IMR-90 (cell line): ENCODE results near the gene LIN52. TPM values are rescaled to one million over a fixed set of nuclear protein-coding genes. Genes with fewer than 3 reads are reported as not detected.

Experiments
- ATAC-seq: fragments of 200-7000 bp; cut with Tn5 transposase; 2 replicates; pipeline ENCODE4 v1.9.1; 2020; ENCODE audit warnings: low read depth, mild to moderate bottlenecking, moderate library complexity
- BruUV-seq: library from RNA; stranded (reverse); fragments of 400-500 nt; replicated peaks from 2 replicates; lab custom pipeline; 2021; lab: Mats Ljungman, UMichigan
- CTCF ChIA-PET: fragments of 300-600 bp; formaldehyde crosslinking; extraction: SDS; loops from one replicate; lab custom pipeline; 2021; ENCODE audit warnings: antibody characterized with exemption; lab: Yijun Ruan, JAX
- POLR2A ChIA-PET: fragments of 300-600 bp; sonication (Branson Sonifier 250); formaldehyde crosslinking; loops from one replicate; lab custom pipeline; 2022; ENCODE audit warnings: antibody characterized with exemption; ENCODE audit not compliant: unreplicated experiment; lab: Charles Lee
- DNase-seq: peaks from one replicate; pipeline ENCODE4 v3.0.0; 2013
- H2AFZ ChIP-seq: replicated peaks from 2 replicates; pipeline ENCODE3; 2013; ENCODE audit warnings: low read length, mild to moderate bottlenecking; ENCODE audit not compliant: poor library complexity
- H2AK5ac ChIP-seq: 2 replicates; pipeline ENCODE4 v1.6.1; 2013; ENCODE audit warnings: low read depth, low read length, inconsistent platforms
- H2AK9ac ChIP-seq: replicated peaks from 2 replicates; pipeline ENCODE3; 2013; ENCODE audit warnings: mild to moderate bottlenecking, low read depth, low read length, moderate library complexity; ENCODE audit not compliant: poor library complexity
- H2BK120ac ChIP-seq: 2 replicates; pipeline ENCODE4 v1.6.1; 2013; ENCODE audit warnings: low read depth, low read length, inconsistent platforms
- H2BK15ac ChIP-seq: 3 replicates; pipeline ENCODE4 v1.6.1; 2013; ENCODE audit warnings: low read depth, low read length, inconsistent platforms
- H2BK20ac ChIP-seq: 2 replicates; pipeline ENCODE4 v1.6.1; 2013; ENCODE audit warnings: low read depth, mild to moderate bottlenecking, inconsistent platforms, low read length, moderate library complexity
- H2BK5ac ChIP-seq: 2 replicates; pipeline ENCODE4 v1.6.1; 2013; ENCODE audit warnings: mild to moderate bottlenecking, low read depth, low read length, inconsistent platforms; ENCODE audit not compliant: poor library complexity, severe bottlenecking
- H3K14ac ChIP-seq: replicated peaks from 2 replicates; pipeline ENCODE4 v1.6.1; 2013; ENCODE audit warnings: low read depth, low read length, inconsistent platforms
- H3K18ac ChIP-seq: 2 replicates; pipeline ENCODE4 v1.6.1; 2013; ENCODE audit warnings: low read depth, low read length, control low read depth
- H3K23ac ChIP-seq: 2 replicates; pipeline ENCODE4 v1.6.1; 2013; ENCODE audit warnings: low read depth, low read length, inconsistent platforms
- H3K27ac ChIP-seq: 2 replicates; pipeline ENCODE4 v1.5.1; 2013; ENCODE audit warnings: mild to moderate bottlenecking, control low read depth, low read length; ENCODE audit not compliant: insufficient read depth
- H3K27me3 ChIP-seq: 2 replicates; pipeline ENCODE4 v1.6.1; 2013; ENCODE audit warnings: low read length; ENCODE audit not compliant: control insufficient read depth, insufficient read depth
- H3K36me3 ChIP-seq: 2 replicates; pipeline ENCODE4 v1.6.1; 2013; ENCODE audit warnings: low read length, mixed read lengths; ENCODE audit not compliant: control insufficient read depth, insufficient read depth
- H3K4ac ChIP-seq: 2 replicates; pipeline ENCODE4 v1.6.1; 2013; ENCODE audit warnings: low read depth, low read length, inconsistent platforms
- H3K4me1 ChIP-seq: 2 replicates; pipeline ENCODE4 v1.6.1; 2013; ENCODE audit warnings: low read length, mixed read lengths; ENCODE audit not compliant: control insufficient read depth, insufficient read depth
- H3K4me2 ChIP-seq: 2 replicates; pipeline ENCODE4 v1.6.1; 2013; ENCODE audit warnings: low read depth, mild to moderate bottlenecking, control low read depth, low read length, moderate library complexity
- H3K4me3 ChIP-seq: 2 replicates; pipeline ENCODE4 v1.5.1; 2013; ENCODE audit warnings: low read depth, mild to moderate bottlenecking, control low read depth, low read length, moderate library complexity; ENCODE audit not compliant: insufficient read depth
- H3K56ac ChIP-seq: 2 replicates; pipeline ENCODE4 v1.6.1; 2013; ENCODE audit warnings: low read length, inconsistent platforms; ENCODE audit not compliant: insufficient read depth; ENCODE audit errors: extremely low read depth
- H3K79me1 ChIP-seq, 2 experiments: 2 replicates each; pipeline ENCODE4 v1.6.1; 2013; ENCODE audit warnings: low read length in 2 of 2, inconsistent platforms in 1 of 2, low read depth in 1 of 2
- H3K9ac ChIP-seq: 2 replicates; pipeline ENCODE4 v1.6.1; 2013; ENCODE audit warnings: low read depth, low read length, control low read depth
- H3K9me1 ChIP-seq: 2 replicates; pipeline ENCODE4 v1.6.1; 2013; ENCODE audit warnings: low read length, inconsistent platforms; ENCODE audit not compliant: insufficient read depth
- H3K9me3 ChIP-seq: 2 replicates; pipeline ENCODE4 v1.6.1; 2013; ENCODE audit warnings: low read length; ENCODE audit not compliant: control insufficient read depth, insufficient read depth
- H4K20me1 ChIP-seq: 2 replicates; pipeline ENCODE4 v1.6.1; 2013; ENCODE audit warnings: low read length, inconsistent platforms; ENCODE audit not compliant: insufficient read depth
- H4K5ac ChIP-seq: 2 replicates; pipeline ENCODE4 v1.6.1; 2013; ENCODE audit warnings: mild to moderate bottlenecking, low read depth, low read length, control low read depth
- H4K8ac ChIP-seq, 2 experiments: 2 replicates each; pipeline ENCODE4 v1.6.1; 2013; ENCODE audit warnings: low read depth in 2 of 2, low read length in 2 of 2, control low read depth in 1 of 2, inconsistent platforms in 1 of 2
- H4K91ac ChIP-seq: 2 replicates; pipeline ENCODE4 v1.6.1; 2013; ENCODE audit warnings: low read depth, low read length, inconsistent platforms; ENCODE audit not compliant: insufficient read depth
- BHLHE40 ChIP-seq: fragments of 150-350 bp; IDR thresholded peaks from 2 replicates; pipeline ENCODE4 v1.6.1; 2016; ENCODE audit warnings: mild to moderate bottlenecking, low read depth, low read length
- CEBPB ChIP-seq: IDR thresholded peaks from 2 replicates; pipeline ENCODE4 v1.6.1; 2012; ENCODE audit warnings: low read depth, low read length, improper control_type of control experiment
- CHD1 ChIP-seq: IDR thresholded peaks from 2 replicates; pipeline ENCODE4 v1.6.1; 2012; ENCODE audit warnings: low read depth, low read length, improper control_type of control experiment
- CTCF ChIP-seq: conservative IDR thresholded peaks from 2 replicates; pipeline ENCODE4 v1.5.1; 2012; ENCODE audit warnings: mild to moderate bottlenecking, low read depth, low read length, improper control_type of control experiment
- ELK1 ChIP-seq: fragments of 150-350 bp; IDR thresholded peaks from 2 replicates; pipeline ENCODE4 v1.6.1; 2016; ENCODE audit warnings: low read depth, mild to moderate bottlenecking, low read length, moderate library complexity, borderline replicate concordance
- FOS ChIP-seq: fragments of 150-350 bp; IDR thresholded peaks from 2 replicates; pipeline ENCODE4 v1.6.1; 2016; ENCODE audit warnings: low read depth, low read length
- MAFK ChIP-seq: IDR thresholded peaks from 2 replicates; pipeline ENCODE4 v1.6.1; 2012; ENCODE audit warnings: low read depth, low read length, improper control_type of control experiment
- MAZ ChIP-seq: IDR thresholded peaks from 2 replicates; pipeline ENCODE4 v1.6.1; 2012; ENCODE audit warnings: low read depth, mild to moderate bottlenecking, low read length, improper control_type of control experiment, moderate library complexity, borderline replicate concordance
- NFE2L2 ChIP-seq: fragments of 150-350 bp; IDR thresholded peaks from 2 replicates; pipeline ENCODE4 v1.6.1; 2016; ENCODE audit warnings: low read depth, mild to moderate bottlenecking, low read length
- RCOR1 ChIP-seq: IDR thresholded peaks from 2 replicates; pipeline ENCODE4 v1.6.1; 2012; ENCODE audit warnings: mild to moderate bottlenecking, low read length, improper control_type of control experiment; ENCODE audit not compliant: insufficient replicate concordance
- RFX5 ChIP-seq: IDR thresholded peaks from 2 replicates; pipeline ENCODE4 v1.8.0; 2012; ENCODE audit warnings: low read depth, mild to moderate bottlenecking, low read length, moderate library complexity
- SMC3 ChIP-seq: fragments of 150-350 bp; IDR thresholded peaks from 2 replicates; pipeline ENCODE4 v1.6.1; 2016; ENCODE audit warnings: low read depth, mild to moderate bottlenecking, antibody characterized with exemption, low read length, moderate library complexity
- WGBS, 2 experiments: methylation state at CpG; one replicate each; pipeline versions ENCODE4 v1.1.5 to v1.1.7; 2013; ENCODE audit warnings: missing lambda C conversion rate in 2 of 2; ENCODE audit not compliant: insufficient read length in 1 of 2; ENCODE audit errors: extremely low coverage in 2 of 2; 5-methylcytosine and 5-hydroxymethylcytosine counted together
- dilution Hi-C: fragments of 300-500 bp; cut with HindIII; formaldehyde crosslinking; loops from one replicate; pipeline ENCODE4 v1.14.3; 2018; ENCODE audit warnings: low sequenced_read_pairs; ENCODE audit not compliant: unreplicated experiment
- in situ Hi-C: fragments of 300-500 bp; cut with MboI; formaldehyde crosslinking; loops from 3 replicates; pipeline ENCODE4 v1.14.3; 2019; ENCODE audit warnings: low sequenced_read_pairs, inconsistent platforms, mixed read lengths
- intact Hi-C: fragments of 100-400 bp; cut with micrococcal nuclease; formaldehyde crosslinking; loops from 2 replicates; pipeline ENCODE4 v1.10.0; 2022
- polyA plus RNA-seq, 3 experiments: library from polyadenylated mRNA; depleted of rRNA; stranded (reverse); fragments of >200 nt; gene quantifications; 2 replicates each; pipeline ENCODE4 v1.2.3, GENCODE V29; 2012; ENCODE audit warnings: low replicate concordance in 1 of 3
- total RNA-seq: library from RNA; depleted of rRNA; stranded (reverse); fragments of >200 nt; gene quantifications from 2 replicates; pipeline ENCODE4 v1.2.3, GENCODE V29; 2012
- TF ChIP-seq, protein P1 (sequence below): fragments of 150-350 bp; IDR thresholded peaks from 2 replicates; pipeline ENCODE4 v1.6.1; 2017; ENCODE audit warnings: mild to moderate bottlenecking, antibody characterized with exemption, low read length, low read depth

The LIN52 gene
- total and polyA plus RNA-seq, 2 of the 4 experiments (the other 2 are of a cell fraction), result 6.1 to 11.5 TPM

DNA sequence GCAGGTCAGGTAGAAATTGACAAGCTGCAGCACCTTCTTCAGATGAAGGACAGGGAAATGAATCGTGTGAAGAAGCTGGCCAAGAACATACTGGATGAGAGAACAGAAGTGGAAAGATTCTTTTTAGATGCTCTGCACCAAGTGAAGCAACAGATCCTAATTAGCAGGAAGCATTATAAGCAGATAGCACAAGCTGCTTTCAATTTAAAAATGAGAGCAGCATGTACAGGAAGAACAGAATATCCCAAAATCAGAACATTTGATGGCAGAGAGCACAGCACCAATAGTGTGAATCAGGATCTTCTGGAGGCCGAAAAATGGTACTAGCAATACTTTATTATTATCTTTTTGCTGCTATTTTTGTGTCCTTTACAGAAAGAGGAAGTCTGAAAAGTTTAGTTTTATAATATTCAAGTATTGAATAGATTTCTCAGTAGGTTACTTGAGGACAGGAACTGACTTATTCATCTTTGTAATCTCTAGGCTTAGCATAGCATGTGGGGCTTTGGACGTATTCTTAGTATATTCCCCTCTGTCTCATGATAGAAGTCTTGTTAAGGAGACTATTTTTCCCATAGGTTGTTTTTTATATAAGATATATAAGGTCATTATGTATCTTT lies 34.8 kb upstream of the LIN52 start:
- Histone ChIP-seq H2BK15ac (no peak overlapping the region), H2BK20ac (no peak overlapping the region), H3K9me1 (peaks cover 5% of the 10 kb centered on the region; the same call in 1 of the 2 replicates), H3K9me3 (no peaks in the 10 kb centered on the region), H3K4me3 (no peak overlapping the region), H4K5ac (no peak overlapping the region), H3K14ac (no peak overlapping the region), H3K18ac (no peak overlapping the region), H3K9ac (no peak overlapping the region), H2BK5ac (no peak overlapping the region), H3K4me2 (no peak overlapping the region), H3K36me3 (no peaks in the 10 kb centered on the region), H2AK9ac (no peak overlapping the region), H3K4ac (no peak overlapping the region), H2BK120ac (no peak overlapping the region), H2AFZ (no peak overlapping the region), H4K8ac (no peak overlapping the region), H4K20me1 (no peaks in the 10 kb centered on the region), H3K79me1 (no peaks in the 10 kb centered on the region), H3K27ac (no peak overlapping the region), H3K56ac (no peak overlapping the region), H4K91ac (no peak overlapping the region), H2AK5ac (no peak overlapping the region), H3K23ac (no peak overlapping the region), H3K4me1 (no peaks in the 10 kb centered on the region; the same call in 1 of the 2 replicates), H3K27me3 (no peaks in the 10 kb centered on the region)
- dilution Hi-C loops (no loop called here), in situ Hi-C loops (loop anchor here (25.0 kb wide), 1 partner anchor 538 kb away; no protein-coding TSS in a partner anchor), intact Hi-C loops (no loop called here)
- WGBS, 2 experiments, result 100% methylated on average over 1 of the region's 3 CpGs; no CpG with 5 or more reads in 1 of the 2 experiments
- DNase-seq (no peak), ATAC-seq (no peak)
- BruUV-seq, result no TSS peak
- TF ChIP-seq FOS (no peak), MAZ (no peak), RCOR1 (no peak), CTCF (no peak), SMC3 (no peak), ELK1 (no peak), RFX5 (no peak), CEBPB (no peak), NFE2L2 (no peak), CHD1 (no peak), BHLHE40 (no peak), MAFK (no peak)
- TF ChIP-seq, protein P1, sequence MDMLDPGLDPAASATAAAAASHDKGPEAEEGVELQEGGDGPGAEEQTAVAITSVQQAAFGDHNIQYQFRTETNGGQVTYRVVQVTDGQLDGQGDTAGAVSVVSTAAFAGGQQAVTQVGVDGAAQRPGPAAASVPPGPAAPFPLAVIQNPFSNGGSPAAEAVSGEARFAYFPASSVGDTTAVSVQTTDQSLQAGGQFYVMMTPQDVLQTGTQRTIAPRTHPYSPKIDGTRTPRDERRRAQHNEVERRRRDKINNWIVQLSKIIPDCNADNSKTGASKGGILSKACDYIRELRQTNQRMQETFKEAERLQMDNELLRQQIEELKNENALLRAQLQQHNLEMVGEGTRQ, result no peak
- ChIA-PET CTCF (no interaction called here), POLR2A (no interaction called here)
